ENCODE measurements around the gene ANKRD55. TPM values are rescaled to one million over a fixed set of nuclear protein-coding genes. Genes with fewer than 3 reads are reported as not detected.
"Not testable (repeated sequence)": the region's sequence is repeated elsewhere in the genome, so short reads cannot be mapped to it uniquely, and the experiment has no call there.

The ANKRD55 gene
- total RNA-seq, 1 experiment from 2014 or later, result not detected

GRCh38 chr5:56145106-56145505 is 88.0 kb downstream of the ANKRD55 start:
- no peak for DNase-seq (ENCODE audit: low read depth)

- DNase-seq (ENCODE audit: low read depth), result no peak
Observed at GRCh38 chr5:56144211-56144610, 88.9 kb downstream of the ANKRD55 start.

- no peak for DNase-seq (ENCODE audit: low read depth)
Observed at GRCh38 chr5:56143373-56143714, 89.8 kb downstream of the ANKRD55 start.

GRCh38 chr5:56142614-56143372 is 90.3 kb downstream of the ANKRD55 start:
- no peak for DNase-seq (ENCODE audit: low read depth)

- no peak for DNase-seq (ENCODE audit: low read depth)
Observed at GRCh38 chr5:56142233-56142613, 90.9 kb downstream of the ANKRD55 start.

GRCh38 chr5:56140073-56140472 is 93.1 kb downstream of the ANKRD55 start:
- no peak for DNase-seq (ENCODE audit: low read depth)

- no peak for DNase-seq (ENCODE audit: low read depth)
Observed at GRCh38 chr5:56130664-56131063, 102.5 kb downstream of the ANKRD55 start.

GRCh38 chr5:56129288-56129687 is 103.8 kb downstream of the ANKRD55 start:
- DNase-seq (ENCODE audit: low read depth), result no peak

GRCh38 chr5:56128113-56128512 is 105.0 kb downstream of the ANKRD55 start:
- DNase-seq (ENCODE audit: low read depth), result no peak

GRCh38 chr5:56126487-56127179 is 106.5 kb downstream of the ANKRD55 start:
- DNase-seq (ENCODE audit: low read depth), result no peak

GRCh38 chr5:56123531-56124243 is 109.4 kb downstream of the ANKRD55 start:
- peak; percentile 100 for DNase-seq (ENCODE audit: low read depth)

- DNase-seq (ENCODE audit: low read depth), result not testable (repeated sequence)
Observed at GRCh38 chr5:56122360-56122985, 110.7 kb downstream of the ANKRD55 start.

GRCh38 chr5:56119050-56119449 is 114.1 kb downstream of the ANKRD55 start:
- no peak for DNase-seq (ENCODE audit: low read depth)

- no peak for DNase-seq (ENCODE audit: low read depth)
Observed at GRCh38 chr5:56116599-56117141, 116.5 kb downstream of the ANKRD55 start.

- DNase-seq (ENCODE audit: low read depth), result no peak
Observed at GRCh38 chr5:56115589-56115988, 117.5 kb downstream of the ANKRD55 start.

- peak; percentile 74 for DNase-seq (ENCODE audit: low read depth)
Observed at GRCh38 chr5:56112526-56113121, 120.5 kb downstream of the ANKRD55 start.

GRCh38 chr5:56111404-56111781 is 121.7 kb downstream of the ANKRD55 start:
- no peak for DNase-seq (ENCODE audit: low read depth)

GRCh38 chr5:56110646-56111403 is 122.3 kb downstream of the ANKRD55 start:
- no peak for DNase-seq (ENCODE audit: low read depth)

GRCh38 chr5:56108246-56108645 is 124.9 kb downstream of the ANKRD55 start:
- DNase-seq (ENCODE audit: low read depth), result no peak

GRCh38 chr5:56106837-56107236 is 126.3 kb downstream of the ANKRD55 start:
- no peak for DNase-seq (ENCODE audit: low read depth)

All from Daoy (cell line).